GM23338 (cell line): ENCODE data around the gene UPK2. TPM values are rescaled to one million over a fixed set of nuclear protein-coding genes. Genes with fewer than 3 reads are reported as not detected.
A peak's percentile ranks its signal among the peaks of the same experiment; 100 is the strongest.

Experiments used
- ATAC-seq: fragments of 200-7000 bp; cut with Tn5 transposase; 3 replicates; pipeline ENCODE4 v1.9.1; 2020
- DNase-seq: peaks from one replicate; pipeline ENCODE4 v3.0.0-alpha.2; 2015; ENCODE audit warnings: low spot score
- H2AFZ ChIP-seq: fragments of 200-600 bp; sonication (generic); 2 replicates; pipeline ENCODE4 v1.8.0; 2016; ENCODE audit warnings: antibody characterized with exemption, mild to moderate bottlenecking, moderate library complexity
- H3F3A ChIP-seq: fragments of 200-600 bp; sonication (generic); replicated peaks from 2 replicates; pipeline ENCODE4 v1.8.0; 2017; ENCODE audit warnings: antibody characterized with exemption, mixed run types, low read depth
- H3K27ac ChIP-seq: fragments of 200-600 bp; sonication (generic); 2 replicates; pipeline ENCODE4 v1.6.1; 2016; ENCODE audit warnings: low read depth
- H3K27me3 ChIP-seq: fragments of 200-600 bp; sonication (generic); 2 replicates; pipeline ENCODE4 v1.8.0; 2016; ENCODE audit warnings: mild to moderate bottlenecking, mixed run types, moderate library complexity; ENCODE audit not compliant: insufficient read depth
- H3K36me3 ChIP-seq: fragments of 200-600 bp; sonication (generic); 2 replicates; pipeline ENCODE4 v1.8.0; 2016; ENCODE audit warnings: mild to moderate bottlenecking; ENCODE audit not compliant: insufficient read depth
- H3K4me1 ChIP-seq: fragments of 200-600 bp; sonication (generic); 2 replicates; pipeline ENCODE4 v1.8.0; 2016; ENCODE audit warnings: mild to moderate bottlenecking, moderate library complexity; ENCODE audit not compliant: insufficient read depth
- H3K4me2 ChIP-seq: fragments of 200-600 bp; sonication (generic); 2 replicates; pipeline ENCODE4 v1.7.1; 2017; ENCODE audit warnings: mixed run types
- H3K4me3 ChIP-seq: fragments of 200-600 bp; sonication (generic); 2 replicates; pipeline ENCODE4 v1.6.1; 2016; ENCODE audit warnings: mixed run types
- H3K79me2 ChIP-seq: fragments of 200-600 bp; sonication (generic); replicated peaks from 2 replicates; pipeline ENCODE4 v1.8.0; 2017; ENCODE audit warnings: mild to moderate bottlenecking; ENCODE audit not compliant: insufficient read depth
- H3K9me2 ChIP-seq: fragments of 200-600 bp; sonication (generic); 2 replicates; pipeline ENCODE4 v1.8.0; 2017; ENCODE audit not compliant: insufficient read depth
- H4K20me1 ChIP-seq: fragments of 200-600 bp; sonication (generic); replicated peaks from 2 replicates; pipeline ENCODE4 v1.8.0; 2017; ENCODE audit warnings: mild to moderate bottlenecking; ENCODE audit not compliant: insufficient read depth
- H3K27ac Mint-ChIP-seq: 2 replicates; pipeline ENCODE4 v1.8.0; 2020; ENCODE audit warnings: inconsistent platforms, mild to moderate bottlenecking, moderate library complexity, mixed read lengths
- H3K27me3 Mint-ChIP-seq: 3 replicates; pipeline ENCODE4 v1.8.0; 2022; ENCODE audit warnings: low read depth, mild to moderate bottlenecking, moderate library complexity, mixed read lengths, inconsistent platforms; ENCODE audit not compliant: insufficient read depth, poor library complexity
- H3K36me3 Mint-ChIP-seq: 3 replicates; pipeline ENCODE4 v1.8.0; 2021; ENCODE audit warnings: low read depth, mild to moderate bottlenecking, inconsistent platforms, moderate library complexity, mixed read lengths
- H3K4me1 Mint-ChIP-seq: 3 replicates; pipeline ENCODE4 v1.8.0; 2020; ENCODE audit warnings: mild to moderate bottlenecking, inconsistent platforms, mixed read lengths
- H3K4me3 Mint-ChIP-seq: 3 replicates; pipeline ENCODE4 v1.8.0; 2021; ENCODE audit warnings: moderate library complexity, mild to moderate bottlenecking, inconsistent platforms, mixed read lengths
- H3K9me3 Mint-ChIP-seq: 3 replicates; pipeline ENCODE4 v1.8.0; 2020; ENCODE audit warnings: moderate library complexity, mild to moderate bottlenecking, inconsistent platforms, mixed read lengths
- CREB1 ChIP-seq: fragments of 250-450 bp; sonication (Bioruptor Pico); IDR thresholded peaks from 2 replicates; pipeline ENCODE4 v1.5.0; 2020; ENCODE audit warnings: low read depth, mild to moderate bottlenecking, moderate library complexity
- EZH2 ChIP-seq: fragments of 200-600 bp; sonication (generic); IDR thresholded peaks from one replicate; pipeline ENCODE4 v1.8.0; 2017; ENCODE audit warnings: antibody characterized with exemption, mild to moderate bottlenecking, low read depth; ENCODE audit not compliant: unreplicated experiment
- EZH2phosphoT487 ChIP-seq: fragments of 200-600 bp; sonication (generic); IDR thresholded peaks from one replicate; pipeline ENCODE4 v1.8.1; 2018; ENCODE audit warnings: antibody characterized with exemption; ENCODE audit not compliant: unreplicated experiment
- JUNB ChIP-seq: IDR thresholded peaks from one replicate; pipeline ENCODE4 v1.6.1; 2016; ENCODE audit warnings: antibody characterized with exemption; ENCODE audit not compliant: unreplicated experiment
- NANOG ChIP-seq: IDR thresholded peaks from 2 replicates; pipeline ENCODE4 v1.6.1; 2016; ENCODE audit warnings: antibody characterized with exemption, borderline replicate concordance
- POLR2AphosphoS5 ChIP-seq: IDR thresholded peaks from 2 replicates; pipeline ENCODE4 v1.6.1; 2016; ENCODE audit warnings: antibody characterized with exemption, low read depth
- STAT1 ChIP-seq: IDR thresholded peaks from one replicate; pipeline ENCODE4 v1.6.1; 2016; ENCODE audit warnings: antibody characterized with exemption; ENCODE audit not compliant: unreplicated experiment
- ZNF114 ChIP-seq: fragments of 250-450 bp; sonication (Bioruptor Pico); IDR thresholded peaks from 2 replicates; pipeline ENCODE4 v1.5.0; 2020; ENCODE audit warnings: mild to moderate bottlenecking, moderate library complexity
- ZNF331 ChIP-seq: fragments of 250-450 bp; sonication (Bioruptor Pico); IDR thresholded peaks from 2 replicates; pipeline ENCODE4 v1.5.0; 2020; ENCODE audit warnings: low read depth, mild to moderate bottlenecking, moderate library complexity
- polyA plus RNA-seq: library from polyadenylated mRNA; unstranded; fragments of >200 nt; fragmentation: Nextera tagmentation; extraction: Ambion mirVana; gene quantifications from 2 replicates; pipeline ENCODE4 v1.2.1, GENCODE V29; 2016
- total RNA-seq: library from RNA; depleted of rRNA; stranded (reverse); fragments of >200 nt; shearing (Covaris generic); gene quantifications from 2 replicates; pipeline ENCODE4 v1.2.3, GENCODE V29; 2014
- TF ChIP-seq, protein P1 (sequence below): IDR thresholded peaks from one replicate; pipeline ENCODE4 v1.6.1; 2018; ENCODE audit warnings: antibody characterized with exemption; ENCODE audit not compliant: unreplicated experiment
- TF ChIP-seq, protein P2 (sequence below), 2 experiments: fragments of 200-600 bp in 1 of 2; sonication (generic) in 1 of 2; conservative IDR thresholded peaks; 2 replicates each; pipeline versions ENCODE4 v1.5.1 to v1.6.1; 2016 to 2017; ENCODE audit warnings: antibody characterized with exemption in 2 of 2, low read depth in 2 of 2, mild to moderate bottlenecking in 2 of 2, moderate library complexity in 1 of 2

The UPK2 gene
- total and polyA plus RNA-seq, 2 experiments from 2014 or later, result 0.74 TPM; not detected in 1

DNA sequence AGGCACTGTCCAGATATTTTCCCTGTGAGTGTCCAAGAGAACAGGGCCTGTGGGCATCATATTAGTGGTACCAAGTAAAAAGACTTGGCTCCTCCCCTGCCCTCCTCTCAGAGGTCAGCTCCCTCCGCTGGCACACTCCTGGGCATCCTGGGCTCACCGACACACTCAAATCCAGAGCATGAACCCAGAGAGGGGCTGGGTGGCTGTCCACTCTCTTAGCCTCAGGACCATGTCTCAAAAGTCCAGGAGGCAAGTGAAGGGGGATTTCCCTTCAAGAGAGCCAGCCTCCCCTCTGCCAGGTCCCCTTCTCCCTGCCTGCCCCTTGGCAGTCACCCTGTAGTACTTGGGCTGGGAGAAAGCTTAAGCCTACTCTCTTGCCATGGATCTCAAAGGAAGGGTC, 40.7 kb upstream of the UPK2 start:
- Histone ChIP-seq H3F3A (peaks cover 27% of the 10 kb centered on the region), H3K4me1 (peaks cover 78% of the 10 kb centered on the region), H3K27me3 (no peaks in the 10 kb centered on the region), H3K79me2 (peaks cover 78% of the 10 kb centered on the region), H3K9me2 (no peaks in the 10 kb centered on the region), H3K4me2 (no peak overlapping the region), H2AFZ (no peak overlapping the region), H4K20me1 (no peaks in the 10 kb centered on the region), H3K27ac (0 out of 2 replicates have a peak overlapping the region, but pooled peaks have one; percentile 91), H3K36me3 (no peaks in the 10 kb centered on the region), H3K4me3 (no peak overlapping the region)
- H3K4me1 Mint-ChIP-seq, result peaks cover 80% of the 10 kb centered on the region
- peaks cover 2% of the 10 kb centered on the region; the same call in 2 of the 3 replicates for H3K36me3 Mint-ChIP-seq
- peak overlapping the region; percentile 97; the same call in 1 of the 2 replicates for H3K27ac Mint-ChIP-seq
- no peaks in the 10 kb centered on the region for H3K9me3 Mint-ChIP-seq
- H3K4me3 Mint-ChIP-seq, result peak overlapping the region; percentile 19; the same call in 1 of the 3 replicates
- ATAC-seq (no peak), DNase-seq (no peak)
- TF ChIP-seq, protein P1, sequence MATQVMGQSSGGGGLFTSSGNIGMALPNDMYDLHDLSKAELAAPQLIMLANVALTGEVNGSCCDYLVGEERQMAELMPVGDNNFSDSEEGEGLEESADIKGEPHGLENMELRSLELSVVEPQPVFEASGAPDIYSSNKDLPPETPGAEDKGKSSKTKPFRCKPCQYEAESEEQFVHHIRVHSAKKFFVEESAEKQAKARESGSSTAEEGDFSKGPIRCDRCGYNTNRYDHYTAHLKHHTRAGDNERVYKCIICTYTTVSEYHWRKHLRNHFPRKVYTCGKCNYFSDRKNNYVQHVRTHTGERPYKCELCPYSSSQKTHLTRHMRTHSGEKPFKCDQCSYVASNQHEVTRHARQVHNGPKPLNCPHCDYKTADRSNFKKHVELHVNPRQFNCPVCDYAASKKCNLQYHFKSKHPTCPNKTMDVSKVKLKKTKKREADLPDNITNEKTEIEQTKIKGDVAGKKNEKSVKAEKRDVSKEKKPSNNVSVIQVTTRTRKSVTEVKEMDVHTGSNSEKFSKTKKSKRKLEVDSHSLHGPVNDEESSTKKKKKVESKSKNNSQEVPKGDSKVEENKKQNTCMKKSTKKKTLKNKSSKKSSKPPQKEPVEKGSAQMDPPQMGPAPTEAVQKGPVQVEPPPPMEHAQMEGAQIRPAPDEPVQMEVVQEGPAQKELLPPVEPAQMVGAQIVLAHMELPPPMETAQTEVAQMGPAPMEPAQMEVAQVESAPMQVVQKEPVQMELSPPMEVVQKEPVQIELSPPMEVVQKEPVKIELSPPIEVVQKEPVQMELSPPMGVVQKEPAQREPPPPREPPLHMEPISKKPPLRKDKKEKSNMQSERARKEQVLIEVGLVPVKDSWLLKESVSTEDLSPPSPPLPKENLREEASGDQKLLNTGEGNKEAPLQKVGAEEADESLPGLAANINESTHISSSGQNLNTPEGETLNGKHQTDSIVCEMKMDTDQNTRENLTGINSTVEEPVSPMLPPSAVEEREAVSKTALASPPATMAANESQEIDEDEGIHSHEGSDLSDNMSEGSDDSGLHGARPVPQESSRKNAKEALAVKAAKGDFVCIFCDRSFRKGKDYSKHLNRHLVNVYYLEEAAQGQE, result no peak
- TF ChIP-seq ZNF114 (CRISPR knock-in tag) (no peak), JUNB (no peak), ZNF331 (CRISPR knock-in tag) (no peak), EZH2 (no peak), EZH2phosphoT487 (no peak), STAT1 (no peak), CREB1 (CRISPR knock-in tag) (no peak), NANOG (no peak), POLR2AphosphoS5 (no peak)
- TF ChIP-seq, protein P2, sequence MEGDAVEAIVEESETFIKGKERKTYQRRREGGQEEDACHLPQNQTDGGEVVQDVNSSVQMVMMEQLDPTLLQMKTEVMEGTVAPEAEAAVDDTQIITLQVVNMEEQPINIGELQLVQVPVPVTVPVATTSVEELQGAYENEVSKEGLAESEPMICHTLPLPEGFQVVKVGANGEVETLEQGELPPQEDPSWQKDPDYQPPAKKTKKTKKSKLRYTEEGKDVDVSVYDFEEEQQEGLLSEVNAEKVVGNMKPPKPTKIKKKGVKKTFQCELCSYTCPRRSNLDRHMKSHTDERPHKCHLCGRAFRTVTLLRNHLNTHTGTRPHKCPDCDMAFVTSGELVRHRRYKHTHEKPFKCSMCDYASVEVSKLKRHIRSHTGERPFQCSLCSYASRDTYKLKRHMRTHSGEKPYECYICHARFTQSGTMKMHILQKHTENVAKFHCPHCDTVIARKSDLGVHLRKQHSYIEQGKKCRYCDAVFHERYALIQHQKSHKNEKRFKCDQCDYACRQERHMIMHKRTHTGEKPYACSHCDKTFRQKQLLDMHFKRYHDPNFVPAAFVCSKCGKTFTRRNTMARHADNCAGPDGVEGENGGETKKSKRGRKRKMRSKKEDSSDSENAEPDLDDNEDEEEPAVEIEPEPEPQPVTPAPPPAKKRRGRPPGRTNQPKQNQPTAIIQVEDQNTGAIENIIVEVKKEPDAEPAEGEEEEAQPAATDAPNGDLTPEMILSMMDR (conservative IDR thresholded peaks at IDR 0.05; ENCODE audit: low read depth in 2 of 2), result no peak
- peaks cover 31% of the 10 kb centered on the region for H3K27me3 Mint-ChIP-seq
